H9 (cell line): Measurements from ENCODE around the gene EDNRB. TPM values are rescaled to one million over a fixed set of nuclear protein-coding genes. Genes with fewer than 3 reads are reported as not detected.

ENCODE experiments used
- DNase-seq: peaks from one replicate; pipeline ENCODE4 v3.0.0-alpha.2; 2017
- H2AFZ ChIP-seq: one replicate; pipeline ENCODE4 v1.6.1; 2013; ENCODE audit warnings: mild to moderate bottlenecking, low read length, control low read depth, moderate library complexity
- H2AK5ac ChIP-seq: 2 replicates; pipeline ENCODE4 v1.6.1; 2013; ENCODE audit warnings: low read length, control low read depth, mixed read lengths; ENCODE audit not compliant: insufficient read length
- H2BK120ac ChIP-seq: one replicate; pipeline ENCODE4 v1.6.1; 2013; ENCODE audit warnings: low read depth, mild to moderate bottlenecking, low read length, control low read depth, inconsistent platforms; ENCODE audit not compliant: poor library complexity, severe bottlenecking
- H2BK12ac ChIP-seq: 2 replicates; pipeline ENCODE4 v1.6.1; 2013; ENCODE audit warnings: low read length, control low read depth, mixed read lengths, low read depth; ENCODE audit not compliant: insufficient read length
- H2BK15ac ChIP-seq: 2 replicates; pipeline ENCODE4 v1.6.1; 2013; ENCODE audit warnings: low read depth, low read length, control low read depth
- H2BK20ac ChIP-seq: one replicate; pipeline ENCODE4 v1.6.1; 2013; ENCODE audit warnings: low read depth, mild to moderate bottlenecking, low read length, control low read depth, inconsistent platforms; ENCODE audit not compliant: poor library complexity, severe bottlenecking
- H2BK5ac ChIP-seq: 2 replicates; pipeline ENCODE4 v1.6.1; 2013; ENCODE audit warnings: low read length, control low read depth, mixed read lengths; ENCODE audit not compliant: insufficient read length
- H3K14ac ChIP-seq: 2 replicates; pipeline ENCODE4 v1.6.1; 2013; ENCODE audit warnings: low read length, control low read depth; ENCODE audit not compliant: insufficient read depth
- H3K18ac ChIP-seq: 2 replicates; pipeline ENCODE4 v1.6.1; 2013; ENCODE audit warnings: low read depth, mild to moderate bottlenecking, mixed read lengths, low read length, control low read depth; ENCODE audit not compliant: insufficient read length
- H3K23ac ChIP-seq: 2 replicates; pipeline ENCODE4 v1.6.1; 2013; ENCODE audit warnings: low read length, control low read depth, mixed read lengths, low read depth; ENCODE audit not compliant: insufficient read length
- H3K23me2 ChIP-seq: 2 replicates; pipeline ENCODE4 v1.6.1; 2013; ENCODE audit warnings: low read depth, mild to moderate bottlenecking, mixed read lengths, low read length, control low read depth; ENCODE audit not compliant: insufficient read length, poor library complexity, severe bottlenecking
- H3K27ac ChIP-seq: 2 replicates; pipeline ENCODE4 v1.5.1; 2013; ENCODE audit warnings: low read length, control low read depth, mixed read lengths, low read depth; ENCODE audit not compliant: insufficient read length
- H3K27me3 ChIP-seq: 2 replicates; pipeline ENCODE4 v1.6.1; 2013; ENCODE audit warnings: low read length, control low read depth, inconsistent platforms; ENCODE audit not compliant: insufficient read depth
- H3K4ac ChIP-seq: 2 replicates; pipeline ENCODE4 v1.6.1; 2013; ENCODE audit warnings: low read depth, mild to moderate bottlenecking, control low read depth, inconsistent platforms, low read length, moderate library complexity
- H3K4me1 ChIP-seq: 2 replicates; pipeline ENCODE4 v1.6.1; 2013; ENCODE audit warnings: low read length, control low read depth, inconsistent platforms; ENCODE audit not compliant: insufficient read depth
- H3K4me2 ChIP-seq: 2 replicates; pipeline ENCODE4 v1.6.1; 2013; ENCODE audit warnings: low read length, control low read depth, mixed read lengths; ENCODE audit not compliant: insufficient read length, insufficient read depth
- H3K56ac ChIP-seq: 2 replicates; pipeline ENCODE4 v1.6.1; 2013; ENCODE audit warnings: low read depth, mild to moderate bottlenecking, mixed read lengths, low read length, control low read depth; ENCODE audit not compliant: insufficient read length
- H3K79me1 ChIP-seq: 2 replicates; pipeline ENCODE4 v1.6.1; 2013; ENCODE audit warnings: low read depth, mild to moderate bottlenecking, moderate library complexity, low read length, control low read depth, inconsistent platforms; ENCODE audit not compliant: insufficient read depth, poor library complexity, severe bottlenecking
- H3K79me2 ChIP-seq: 2 replicates; pipeline ENCODE4 v1.6.1; 2013; ENCODE audit warnings: low read length, control low read depth, inconsistent platforms; ENCODE audit not compliant: insufficient read depth
- H3K9ac ChIP-seq: 2 replicates; pipeline ENCODE4 v1.6.1; 2013; ENCODE audit warnings: low read length, control low read depth, mixed read lengths; ENCODE audit not compliant: insufficient read length; ENCODE audit errors: extremely low read depth
- H3K9me3 ChIP-seq: one replicate; pipeline ENCODE4 v1.6.1; 2013; ENCODE audit warnings: low read depth, low read length, inconsistent platforms; ENCODE audit not compliant: control insufficient read depth
- H3T11ph ChIP-seq: one replicate; pipeline ENCODE4 v1.6.1; 2013; ENCODE audit warnings: mild to moderate bottlenecking, low read length, control low read depth, inconsistent platforms
- H4K20me1 ChIP-seq: one replicate; pipeline ENCODE4 v1.6.1; 2013; ENCODE audit not compliant: control insufficient read depth, insufficient read length, insufficient read depth
- H4K5ac ChIP-seq: 2 replicates; pipeline ENCODE4 v1.6.1; 2013; ENCODE audit warnings: low read depth, mild to moderate bottlenecking, mixed read lengths, low read length, control low read depth; ENCODE audit not compliant: insufficient read length
- H4K8ac ChIP-seq: replicated peaks from 2 replicates; pipeline ENCODE4 v1.6.1; 2013; ENCODE audit warnings: low read length, control low read depth, mixed read lengths, low read depth; ENCODE audit not compliant: insufficient read length
- H4K91ac ChIP-seq: 2 replicates; pipeline ENCODE4 v1.6.1; 2013; ENCODE audit warnings: low read depth, mild to moderate bottlenecking, moderate library complexity, mixed read lengths, low read length, control low read depth; ENCODE audit not compliant: insufficient read length
- H3K27ac Mint-ChIP-seq, 3 experiments: 2 replicates in 2 of 3; 3 replicates in 1 of 3; pipeline ENCODE4 v1.8.0; 2020 to 2021; ENCODE audit warnings: mixed read lengths in 3 of 3, mild to moderate bottlenecking in 1 of 3, moderate library complexity in 1 of 3
- H3K27me3 Mint-ChIP-seq: 2 replicates; pipeline ENCODE4 v1.8.0; 2021; ENCODE audit warnings: low read depth, mild to moderate bottlenecking, moderate library complexity, mixed read lengths
- H3K36me3 Mint-ChIP-seq, 3 experiments: 2 replicates in 2 of 3; 3 replicates in 1 of 3; pipeline ENCODE4 v1.8.0; 2020 to 2021; ENCODE audit warnings: low read depth in 3 of 3, mixed read lengths in 3 of 3; ENCODE audit not compliant: insufficient read depth in 1 of 3
- H3K4me1 Mint-ChIP-seq, 2 experiments: 2 replicates each; pipeline ENCODE4 v1.8.0; 2020; ENCODE audit warnings: mixed read lengths in 2 of 2
- H3K4me3 Mint-ChIP-seq, 2 experiments: 2 replicates in 1 of 2; 3 replicates in 1 of 2; pipeline ENCODE4 v1.8.0; 2020 to 2021; ENCODE audit warnings: mild to moderate bottlenecking in 2 of 2, mixed read lengths in 2 of 2, moderate library complexity in 1 of 2
- H3K9me3 Mint-ChIP-seq, 2 experiments: 2 replicates in 1 of 2; 3 replicates in 1 of 2; pipeline ENCODE4 v1.8.0; 2020; ENCODE audit warnings: mild to moderate bottlenecking in 2 of 2, mixed read lengths in 2 of 2, moderate library complexity in 1 of 2
- CTCF ChIP-seq: fragments of 200-600 bp; sonication (generic); conservative IDR thresholded peaks from 3 replicates; pipeline ENCODE4 v1.8.0; 2021; ENCODE audit warnings: antibody characterized with exemption, mild to moderate bottlenecking
- WGBS: extraction: QIAGEN DNeasy Blood & Tissue Kit; methylation state at CpG from one replicate; pipeline ENCODE4 v1.1.7; 2013; ENCODE audit warnings: missing lambda C conversion rate, low lambda C conversion rate, mixed read lengths; ENCODE audit not compliant: insufficient read length; ENCODE audit errors: extremely low coverage; 5-methylcytosine and 5-hydroxymethylcytosine counted together
- total RNA-seq: library from RNA; stranded (reverse); gene quantifications from 2 replicates; pipeline ENCODE4 v1.2.1, GENCODE V29; 2021

EDNRB gene
- total RNA-seq, 1 experiment from 2014 or later, result 6.6 TPM

- no peak overlapping the region for H3K14ac ChIP-seq
- no peak overlapping the region for H3K4ac ChIP-seq
- no peaks in the 10 kb centered on the region for H3K79me1 ChIP-seq
- Mint-ChIP-seq H3K36me3 (peaks cover 0 to under 1% (median 0%) of the 10 kb centered on the region in 3 experiments; a peak in 2 of 7 replicates), H3K27me3 (no peaks in the 10 kb centered on the region; the same call in 1 of the 2 replicates), H3K27ac (no peak overlapping the region), H3K9me3 (no peaks in the 10 kb centered on the region), H3K4me3 (no peak overlapping the region), H3K4me1 (no peaks in the 10 kb centered on the region)
- H2BK5ac ChIP-seq, result no peak overlapping the region
- H3K23me2 ChIP-seq, result no peaks in the 10 kb centered on the region
- H3K4me2 ChIP-seq, result no peak overlapping the region
- H4K20me1 ChIP-seq, result no peaks in the 10 kb centered on the region
- no peak overlapping the region for H2AK5ac ChIP-seq
- no peaks in the 10 kb centered on the region for H3K9me3 ChIP-seq
- no peak overlapping the region for H3K56ac ChIP-seq
- H4K91ac ChIP-seq, result no peak overlapping the region
- no peak overlapping the region for H3K18ac ChIP-seq
- no peak overlapping the region for H3T11ph ChIP-seq
- H3K9ac ChIP-seq, result no peak overlapping the region
- H3K79me2 ChIP-seq, result no peaks in the 10 kb centered on the region
- no peak overlapping the region for H3K27ac ChIP-seq
- TF ChIP-seq CTCF, result no peak
- no peak overlapping the region for H2AFZ ChIP-seq
- WGBS, result no CpG with 5 or more reads among the region's 2 CpGs
- H3K27me3 ChIP-seq, result no peaks in the 10 kb centered on the region
- no peak overlapping the region for H4K5ac ChIP-seq
- no peak for DNase-seq
- no peak overlapping the region for H2BK20ac ChIP-seq
- H3K4me1 ChIP-seq, result no peaks in the 10 kb centered on the region
- H2BK120ac ChIP-seq, result no peak overlapping the region
- H2BK15ac ChIP-seq, result no peak overlapping the region
- H3K23ac ChIP-seq, result no peak overlapping the region
- no peak overlapping the region for H2BK12ac ChIP-seq
- no peak overlapping the region for H4K8ac ChIP-seq
Observed at GRCh38 chr13:77883328-77883727, 35.3 kb downstream of the EDNRB start.
